HepG2 (cell line): ENCODE measurements around the gene UBE2D4. TPM values are rescaled to one million over a fixed set of nuclear protein-coding genes. Genes with fewer than 3 reads are reported as not detected.
A peak's percentile ranks its signal among the peaks of the same experiment; 100 is the strongest.

ENCODE experiments used
- ATAD3A ChIP-seq: sonication (generic); formaldehyde crosslinking; IDR thresholded peaks from 2 replicates; pipeline ENCODE4 v1.4.0; 2020; ENCODE audit warnings: missing genetic modification reagents
- BATF2 ChIP-seq: sonication (generic); formaldehyde crosslinking; IDR thresholded peaks from 2 replicates; pipeline ENCODE4 v1.8.0; 2022; ENCODE audit warnings: mild to moderate bottlenecking, missing genetic modification reagents, moderate library complexity
- DRAP1 ChIP-seq: IDR thresholded peaks from 2 replicates; pipeline ENCODE4 v1.6.1; 2016; ENCODE audit warnings: missing genetic modification reagents, missing compliant biosample characterization
- HIVEP1 ChIP-seq: sonication (generic); formaldehyde crosslinking; IDR thresholded peaks from 2 replicates; pipeline ENCODE4 v1.4.0; 2020; ENCODE audit warnings: mild to moderate bottlenecking, missing genetic modification reagents
- ZBTB33 ChIP-seq: sonication (generic); formaldehyde crosslinking; IDR thresholded peaks from 2 replicates; pipeline ENCODE4 v1.4.0; 2020; ENCODE audit warnings: missing genetic modification reagents
- ZFP36L1 ChIP-seq: sonication (generic); formaldehyde crosslinking; IDR thresholded peaks from 2 replicates; pipeline ENCODE4 v1.8.0; 2022; ENCODE audit warnings: mild to moderate bottlenecking, missing genetic modification reagents, moderate library complexity
- ZMAT3 ChIP-seq: sonication (generic); formaldehyde crosslinking; conservative IDR thresholded peaks from 2 replicates; pipeline ENCODE4 v1.7.0; 2021; ENCODE audit warnings: missing genetic modification reagents
- polyA plus RNA-seq, 8 experiments: library from polyadenylated mRNA; depleted of rRNA in 3 of 8; stranded (reverse) in 7 of 8; unstranded in 1 of 8; fragments of >200 nt; fragmentation: Illumina TruSeq in 4 of 8; extraction: Trizol in 4 of 8; gene quantifications; 2 replicates each; pipeline versions ENCODE4 v1.2.1 to v1.2.3, GENCODE V29; 2011 to 2016; ENCODE audit warnings: low read depth in 4 of 8, missing spikeins in 1 of 8, mixed read lengths in 1 of 8; ENCODE audit not compliant: insufficient read depth in 1 of 8
- total RNA-seq, 5 experiments: library from RNA; depleted of rRNA; stranded (reverse); fragments of >200 nt; fragmentation: Illumina TruSeq; extraction: Trizol; gene quantifications; 2 replicates each; pipeline ENCODE4 v1.2.3, GENCODE V29; 2016; ENCODE audit warnings: low read depth in 1 of 5
- TF ChIP-seq, protein P1 (sequence below), 2 experiments: IDR thresholded peaks; 2 replicates each; pipeline ENCODE4 v1.6.1; 2011 to 2012; ENCODE audit warnings: low read length in 2 of 2, borderline replicate concordance in 1 of 2, low read depth in 1 of 2, mild to moderate bottlenecking in 1 of 2, moderate library complexity in 1 of 2
- TF ChIP-seq, protein P2 (sequence below): sonication (generic); formaldehyde crosslinking; IDR thresholded peaks from 2 replicates; pipeline ENCODE4 v1.5.1; 2020; ENCODE audit warnings: mild to moderate bottlenecking, missing genetic modification reagents, borderline replicate concordance

Gene UBE2D4
- total and polyA plus RNA-seq, 2 of the 13 experiments (the other 11 are each of a cell fraction or from before 2014, with no cell fraction given), result 9.9 to 16.0 TPM

GRCh38 chr7:43925984-43926797, at the start of gene UBE2D4 (continued):
- TF ChIP-seq, protein P1, sequence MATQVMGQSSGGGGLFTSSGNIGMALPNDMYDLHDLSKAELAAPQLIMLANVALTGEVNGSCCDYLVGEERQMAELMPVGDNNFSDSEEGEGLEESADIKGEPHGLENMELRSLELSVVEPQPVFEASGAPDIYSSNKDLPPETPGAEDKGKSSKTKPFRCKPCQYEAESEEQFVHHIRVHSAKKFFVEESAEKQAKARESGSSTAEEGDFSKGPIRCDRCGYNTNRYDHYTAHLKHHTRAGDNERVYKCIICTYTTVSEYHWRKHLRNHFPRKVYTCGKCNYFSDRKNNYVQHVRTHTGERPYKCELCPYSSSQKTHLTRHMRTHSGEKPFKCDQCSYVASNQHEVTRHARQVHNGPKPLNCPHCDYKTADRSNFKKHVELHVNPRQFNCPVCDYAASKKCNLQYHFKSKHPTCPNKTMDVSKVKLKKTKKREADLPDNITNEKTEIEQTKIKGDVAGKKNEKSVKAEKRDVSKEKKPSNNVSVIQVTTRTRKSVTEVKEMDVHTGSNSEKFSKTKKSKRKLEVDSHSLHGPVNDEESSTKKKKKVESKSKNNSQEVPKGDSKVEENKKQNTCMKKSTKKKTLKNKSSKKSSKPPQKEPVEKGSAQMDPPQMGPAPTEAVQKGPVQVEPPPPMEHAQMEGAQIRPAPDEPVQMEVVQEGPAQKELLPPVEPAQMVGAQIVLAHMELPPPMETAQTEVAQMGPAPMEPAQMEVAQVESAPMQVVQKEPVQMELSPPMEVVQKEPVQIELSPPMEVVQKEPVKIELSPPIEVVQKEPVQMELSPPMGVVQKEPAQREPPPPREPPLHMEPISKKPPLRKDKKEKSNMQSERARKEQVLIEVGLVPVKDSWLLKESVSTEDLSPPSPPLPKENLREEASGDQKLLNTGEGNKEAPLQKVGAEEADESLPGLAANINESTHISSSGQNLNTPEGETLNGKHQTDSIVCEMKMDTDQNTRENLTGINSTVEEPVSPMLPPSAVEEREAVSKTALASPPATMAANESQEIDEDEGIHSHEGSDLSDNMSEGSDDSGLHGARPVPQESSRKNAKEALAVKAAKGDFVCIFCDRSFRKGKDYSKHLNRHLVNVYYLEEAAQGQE (IDR thresholded peaks at IDR 0.05; ENCODE audit: borderline replicate concordance in 1 of 2, low read depth in 1 of 2, low read length in 2 of 2), result no peak; a peak in 1 of 4 replicates
- TF ChIP-seq ZMAT3 (CRISPR knock-in tag) (peak; percentile 94), DRAP1 (CRISPR knock-in tag) (peak; percentile 78), ATAD3A (CRISPR knock-in tag) (no peak), BATF2 (peak; percentile 55; the same call in 1 of the 2 replicates), ZFP36L1 (CRISPR knock-in tag) (peak; percentile 89; the same call in 1 of the 2 replicates), HIVEP1 (CRISPR knock-in tag) (peak; percentile 52; the same call in 1 of the 2 replicates), ZBTB33 (CRISPR knock-in tag) (no peak)
- TF ChIP-seq, protein P2, sequence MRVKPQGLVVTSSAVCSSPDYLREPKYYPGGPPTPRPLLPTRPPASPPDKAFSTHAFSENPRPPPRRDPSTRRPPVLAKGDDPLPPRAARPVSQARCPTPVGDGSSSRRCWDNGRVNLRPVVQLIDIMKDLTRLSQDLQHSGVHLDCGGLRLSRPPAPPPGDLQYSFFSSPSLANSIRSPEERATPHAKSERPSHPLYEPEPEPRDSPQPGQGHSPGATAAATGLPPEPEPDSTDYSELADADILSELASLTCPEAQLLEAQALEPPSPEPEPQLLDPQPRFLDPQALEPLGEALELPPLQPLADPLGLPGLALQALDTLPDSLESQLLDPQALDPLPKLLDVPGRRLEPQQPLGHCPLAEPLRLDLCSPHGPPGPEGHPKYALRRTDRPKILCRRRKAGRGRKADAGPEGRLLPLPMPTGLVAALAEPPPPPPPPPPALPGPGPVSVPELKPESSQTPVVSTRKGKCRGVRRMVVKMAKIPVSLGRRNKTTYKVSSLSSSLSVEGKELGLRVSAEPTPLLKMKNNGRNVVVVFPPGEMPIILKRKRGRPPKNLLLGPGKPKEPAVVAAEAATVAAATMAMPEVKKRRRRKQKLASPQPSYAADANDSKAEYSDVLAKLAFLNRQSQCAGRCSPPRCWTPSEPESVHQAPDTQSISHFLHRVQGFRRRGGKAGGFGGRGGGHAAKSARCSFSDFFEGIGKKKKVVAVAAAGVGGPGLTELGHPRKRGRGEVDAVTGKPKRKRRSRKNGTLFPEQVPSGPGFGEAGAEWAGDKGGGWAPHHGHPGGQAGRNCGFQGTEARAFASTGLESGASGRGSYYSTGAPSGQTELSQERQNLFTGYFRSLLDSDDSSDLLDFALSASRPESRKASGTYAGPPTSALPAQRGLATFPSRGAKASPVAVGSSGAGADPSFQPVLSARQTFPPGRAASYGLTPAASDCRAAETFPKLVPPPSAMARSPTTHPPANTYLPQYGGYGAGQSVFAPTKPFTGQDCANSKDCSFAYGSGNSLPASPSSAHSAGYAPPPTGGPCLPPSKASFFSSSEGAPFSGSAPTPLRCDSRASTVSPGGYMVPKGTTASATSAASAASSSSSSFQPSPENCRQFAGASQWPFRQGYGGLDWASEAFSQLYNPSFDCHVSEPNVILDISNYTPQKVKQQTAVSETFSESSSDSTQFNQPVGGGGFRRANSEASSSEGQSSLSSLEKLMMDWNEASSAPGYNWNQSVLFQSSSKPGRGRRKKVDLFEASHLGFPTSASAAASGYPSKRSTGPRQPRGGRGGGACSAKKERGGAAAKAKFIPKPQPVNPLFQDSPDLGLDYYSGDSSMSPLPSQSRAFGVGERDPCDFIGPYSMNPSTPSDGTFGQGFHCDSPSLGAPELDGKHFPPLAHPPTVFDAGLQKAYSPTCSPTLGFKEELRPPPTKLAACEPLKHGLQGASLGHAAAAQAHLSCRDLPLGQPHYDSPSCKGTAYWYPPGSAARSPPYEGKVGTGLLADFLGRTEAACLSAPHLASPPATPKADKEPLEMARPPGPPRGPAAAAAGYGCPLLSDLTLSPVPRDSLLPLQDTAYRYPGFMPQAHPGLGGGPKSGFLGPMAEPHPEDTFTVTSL (CRISPR knock-in tag), result no peak
